Testis (tissue), 2 donors: ENCODE results near the gene HNRNPA2B1.

ENCODE experiments used
- CTCF ChIP-seq, 3 experiments: fragments of 450-650 bp in 2 of 3; fragments of 200-600 bp in 1 of 3; sonication (generic) in 1 of 3; IDR thresholded peaks; one replicate each; pipeline ENCODE4 v1.5.1; 2016 to 2019; ENCODE audit warnings: antibody characterized with exemption in 3 of 3, mild to moderate bottlenecking in 2 of 3, moderate library complexity in 1 of 3
- POLR2A ChIP-seq: fragments of 450-650 bp; IDR thresholded peaks from one replicate; pipeline ENCODE4 v1.6.1; 2017; ENCODE audit warnings: antibody characterized with exemption, mild to moderate bottlenecking, moderate library complexity

GRCh38 chr7:26185131-26185843, 15.3 kb downstream of the HNRNPA2B1 start:
- TF ChIP-seq CTCF (IDR thresholded peaks at IDR 0.05): no peak
- no peak for TF ChIP-seq POLR2A
